Breast epithelium (tissue), 3 donors: Measurements from ENCODE around the gene ABCA1.
"Not testable (repeated sequence)": the region's sequence is repeated elsewhere in the genome, so short reads cannot be mapped to it uniquely, and the experiment has no call there.

Experiments used
- CTCF ChIP-seq, 3 donors: fragments of 450-650 bp; IDR thresholded peaks; one replicate each; pipeline ENCODE4 v1.5.1; 2016 to 2017; ENCODE audit warnings: antibody characterized with exemption in 3 of 3, mild to moderate bottlenecking in 3 of 3, moderate library complexity in 3 of 3
- POLR2A ChIP-seq: fragments of 450-650 bp; IDR thresholded peaks from one replicate; pipeline ENCODE4 v1.6.1; 2016; ENCODE audit warnings: antibody characterized with exemption, mild to moderate bottlenecking, moderate library complexity

- not testable (repeated sequence) for TF ChIP-seq CTCF (IDR thresholded peaks at IDR 0.05); POLR2A
These were observed 5.1 kb upstream of the ABCA1 start for GRCh38 chr9:104933091-104933490.
